ENCODE data around the gene PSPC1.

DNA sequence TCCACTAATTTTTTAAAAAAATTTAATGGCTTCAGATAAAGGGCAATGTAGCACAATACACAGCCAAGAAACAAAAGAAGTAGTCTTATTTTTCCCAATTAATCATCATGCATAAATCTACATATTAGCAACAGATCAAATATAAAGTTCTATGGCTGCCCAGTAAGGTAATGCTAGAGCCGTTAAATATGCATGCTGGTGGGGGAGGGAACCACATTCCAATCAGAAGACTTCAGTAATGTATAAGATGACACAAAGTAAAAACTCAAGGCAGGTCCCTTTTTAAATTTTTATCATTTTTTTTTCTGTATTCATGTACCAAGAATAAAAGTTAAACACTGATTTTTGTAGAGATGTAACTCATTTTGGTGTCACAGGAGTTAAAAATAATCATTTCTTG lies 87.3 kb downstream of the PSPC1 start:
- TF ChIP-seq, protein P1, sequence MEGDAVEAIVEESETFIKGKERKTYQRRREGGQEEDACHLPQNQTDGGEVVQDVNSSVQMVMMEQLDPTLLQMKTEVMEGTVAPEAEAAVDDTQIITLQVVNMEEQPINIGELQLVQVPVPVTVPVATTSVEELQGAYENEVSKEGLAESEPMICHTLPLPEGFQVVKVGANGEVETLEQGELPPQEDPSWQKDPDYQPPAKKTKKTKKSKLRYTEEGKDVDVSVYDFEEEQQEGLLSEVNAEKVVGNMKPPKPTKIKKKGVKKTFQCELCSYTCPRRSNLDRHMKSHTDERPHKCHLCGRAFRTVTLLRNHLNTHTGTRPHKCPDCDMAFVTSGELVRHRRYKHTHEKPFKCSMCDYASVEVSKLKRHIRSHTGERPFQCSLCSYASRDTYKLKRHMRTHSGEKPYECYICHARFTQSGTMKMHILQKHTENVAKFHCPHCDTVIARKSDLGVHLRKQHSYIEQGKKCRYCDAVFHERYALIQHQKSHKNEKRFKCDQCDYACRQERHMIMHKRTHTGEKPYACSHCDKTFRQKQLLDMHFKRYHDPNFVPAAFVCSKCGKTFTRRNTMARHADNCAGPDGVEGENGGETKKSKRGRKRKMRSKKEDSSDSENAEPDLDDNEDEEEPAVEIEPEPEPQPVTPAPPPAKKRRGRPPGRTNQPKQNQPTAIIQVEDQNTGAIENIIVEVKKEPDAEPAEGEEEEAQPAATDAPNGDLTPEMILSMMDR (IDR thresholded peaks at IDR 0.05), result no peak
- no peak for TF ChIP-seq ZFX (IDR thresholded peaks at IDR 0.05; ENCODE audit: borderline replicate concordance)

All from 22Rv1 (cell line).